ENCODE measurements around the gene RUSC1.

The RUSC1 gene

GRCh38 chr1:155320661-155321617, at the start of gene RUSC1:
TSS of gene RUSC1 (plus strand) at chr1:155320894. CDS start at chr1:155321774, 880 bp downstream.
- no peak within 1 kb of the TSS; the same call in 1 of the 2 replicates for H3K27ac ChIP-seq
- no peak for TF ChIP-seq ZFX (IDR thresholded peaks at IDR 0.05)
- TF ChIP-seq CTCF (conservative IDR thresholded peaks at IDR 0.05) = no peak

GRCh38 chr1:155272466-155273342, 48.0 kb upstream of the RUSC1 start:
- TF ChIP-seq CTCF (conservative IDR thresholded peaks at IDR 0.05) (no peak), ZFX (IDR thresholded peaks at IDR 0.05) (peak; percentile 62; the same call in 1 of the 2 replicates)
- peak overlapping the region; percentile 97 for H3K27ac ChIP-seq

GRCh38 chr1:155273343-155274245, 47.1 kb upstream of the RUSC1 start, which contains the start of gene CLK2:
TSS of gene CLK2 (minus strand) at chr1:155273504. CDS start at chr1:155270977, 2,527 bp downstream.
- TF ChIP-seq ZFX (IDR thresholded peaks at IDR 0.05) (no peak; the same call in 1 of the 2 replicates), CTCF (conservative IDR thresholded peaks at IDR 0.05) (no peak)
- H3K27ac ChIP-seq = peak within 1 kb of the TSS; percentile 97

- peak within 1 kb of the TSS; percentile 51 for H3K27ac ChIP-seq
- no peak for TF ChIP-seq ZFX (IDR thresholded peaks at IDR 0.05)
- TF ChIP-seq CTCF (conservative IDR thresholded peaks at IDR 0.05) = peak; percentile 90
These were observed 43.4 kb upstream of the RUSC1 start, which contains the start of gene HCN3 for GRCh38 chr1:155277070-155277901. TSS of gene HCN3 (plus strand) at chr1:155277463. CDS start at chr1:155277591, 128 bp downstream.

GRCh38 chr1:155277902-155278688, 42.6 kb upstream of the RUSC1 start:
- peak overlapping the region; percentile 51 for H3K27ac ChIP-seq
- no peak for TF ChIP-seq CTCF (conservative IDR thresholded peaks at IDR 0.05)
- no peak for TF ChIP-seq ZFX (IDR thresholded peaks at IDR 0.05)
